Esophagus mucosa (tissue), 1 donor: ENCODE measurements around the gene CAMK1. TPM values are rescaled to one million over a fixed set of nuclear protein-coding genes. Genes with fewer than 3 reads are reported as not detected.

Source experiments
- ATAC-seq: fragments of 200-7000 bp; cut with Tn5 transposase; one replicate; pipeline ENCODE4 v1.9.1; 2020
- total RNA-seq: library from RNA; stranded (reverse); gene quantifications from one replicate; pipeline ENCODE4 v1.2.4, GENCODE V29; 2023
- donor health status: DM: yes; HTN: yes; CAD: no.

The CAMK1 gene
- total RNA-seq, 1 donor from 2014 or later: 2.6 TPM

- peak; percentile 14 for ATAC-seq
These were observed 597 bp upstream of the CAMK1 start for GRCh38 chr3:9770276-9770812.

- ATAC-seq: peak; percentile 6
These were observed 735 bp downstream of the CAMK1 start for GRCh38 chr3:9769012-9769411.

GRCh38 chr3:9768141-9768775 is 1.5 kb downstream of the CAMK1 start:
- ATAC-seq: no peak

GRCh38 chr3:9767418-9767817 is 2.3 kb downstream of the CAMK1 start:
- no peak for ATAC-seq

GRCh38 chr3:9765865-9766264 is 3.9 kb downstream of the CAMK1 start:
- no peak for ATAC-seq

GRCh38 chr3:9762871-9763270 is 6.9 kb downstream of the CAMK1 start:
- ATAC-seq: no peak

GRCh38 chr3:9761919-9762318 is 7.8 kb downstream of the CAMK1 start:
- peak; percentile 60 for ATAC-seq

- ATAC-seq: no peak
These were observed 8.8 kb downstream of the CAMK1 start for GRCh38 chr3:9760779-9761505.

GRCh38 chr3:9757427-9757826 is 12.3 kb downstream of the CAMK1 start:
- ATAC-seq: no peak

GRCh38 chr3:9754678-9755077 is 15.1 kb downstream of the CAMK1 start:
- no peak for ATAC-seq

- peak; percentile 27 for ATAC-seq
These were observed 19.0 kb downstream of the CAMK1 start for GRCh38 chr3:9750556-9751411.

GRCh38 chr3:9749645-9750555 is 19.8 kb downstream of the CAMK1 start, which contains the start of gene OGG1:
TSS of gene OGG1 (plus strand) at chr3:9749952. CDS start at chr3:9750287, 335 bp downstream.
- ATAC-seq: peak; percentile 97

- ATAC-seq: no peak
These were observed 20.5 kb downstream of the CAMK1 start for GRCh38 chr3:9749296-9749644.

GRCh38 chr3:9748031-9748430 is 21.7 kb downstream of the CAMK1 start:
- ATAC-seq: no peak

GRCh38 chr3:9747267-9747666 is 22.5 kb downstream of the CAMK1 start:
- no peak for ATAC-seq

GRCh38 chr3:9746330-9746729 is 23.4 kb downstream of the CAMK1 start:
- ATAC-seq: no peak

GRCh38 chr3:9745521-9745920 is 24.2 kb downstream of the CAMK1 start:
- no peak for ATAC-seq

- no peak for ATAC-seq
These were observed 25.6 kb downstream of the CAMK1 start for GRCh38 chr3:9744162-9744561.

- no peak for ATAC-seq
These were observed 26.2 kb downstream of the CAMK1 start for GRCh38 chr3:9743548-9743947.

- ATAC-seq: no peak
These were observed 27.2 kb downstream of the CAMK1 start for GRCh38 chr3:9742560-9742959.

- ATAC-seq: no peak
These were observed 30.6 kb downstream of the CAMK1 start for GRCh38 chr3:9739181-9739580.

GRCh38 chr3:9736831-9737230 is 32.9 kb downstream of the CAMK1 start:
- no peak for ATAC-seq
